GM10266 (cell line): Measurements from ENCODE around the gene MAST4.

ENCODE experiments used
- DNase-seq: peaks from one replicate; pipeline ENCODE4 v3.0.0; 2012; ENCODE audit errors: extremely low spot score
- TF ChIP-seq, protein P1 (sequence below): IDR thresholded peaks from 2 replicates; pipeline ENCODE4 v1.5.1; 2012; ENCODE audit warnings: mild to moderate bottlenecking, low read depth; ENCODE audit not compliant: control insufficient read depth, insufficient read depth; ENCODE audit errors: missing control alignments

MAST4 gene

DNA sequence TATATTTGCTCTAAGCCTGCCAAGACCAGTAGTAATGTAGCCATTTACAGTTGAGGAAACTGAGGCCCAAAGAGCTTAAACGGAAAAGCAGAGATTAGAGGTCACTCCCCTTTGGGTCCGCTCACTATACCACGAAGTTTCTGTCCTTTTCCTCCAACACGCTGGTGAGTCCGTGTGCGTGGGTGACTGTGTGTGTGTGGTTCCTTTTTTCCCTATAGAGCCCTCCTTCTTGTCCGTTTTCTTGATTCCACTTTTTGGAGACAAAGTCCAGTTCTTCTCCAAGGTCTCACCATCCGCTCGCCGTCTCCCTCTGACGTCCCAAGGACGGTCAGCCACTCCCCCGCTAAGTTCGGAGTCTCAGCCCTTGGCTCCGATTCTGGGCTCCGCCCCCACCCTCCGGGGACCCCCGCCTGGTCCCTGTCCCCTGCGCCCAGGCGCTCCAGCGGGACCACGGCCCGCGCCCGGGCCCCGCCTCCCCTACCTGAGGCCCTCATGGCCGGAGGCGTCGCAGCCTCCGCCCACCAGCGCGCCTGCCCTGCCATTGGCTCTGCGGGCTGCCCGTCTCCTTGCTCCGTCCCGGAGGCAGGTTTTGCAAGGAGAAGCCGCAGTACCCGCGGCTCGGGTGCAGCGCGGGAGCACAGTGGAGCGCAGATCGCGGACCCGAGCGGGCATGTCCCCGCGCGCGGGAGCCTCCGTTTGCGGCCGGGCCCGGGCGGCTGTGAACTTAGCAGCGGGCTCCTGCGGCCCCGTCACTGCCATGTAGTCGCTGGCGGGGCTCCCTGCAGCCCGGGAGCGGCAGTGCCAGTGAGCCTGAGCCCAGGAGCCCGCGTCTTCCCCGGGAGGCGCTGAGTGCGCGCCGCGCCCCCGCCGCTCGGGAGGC, at the start of gene MAST4:
Gene MAST4 (plus strand): TSS at position 638 of the 880 bp plus-strand sequence. CDS start 263 bp downstream, outside the sequence.
- DNase-seq, result peak; percentile 88
- TF ChIP-seq, protein P1, sequence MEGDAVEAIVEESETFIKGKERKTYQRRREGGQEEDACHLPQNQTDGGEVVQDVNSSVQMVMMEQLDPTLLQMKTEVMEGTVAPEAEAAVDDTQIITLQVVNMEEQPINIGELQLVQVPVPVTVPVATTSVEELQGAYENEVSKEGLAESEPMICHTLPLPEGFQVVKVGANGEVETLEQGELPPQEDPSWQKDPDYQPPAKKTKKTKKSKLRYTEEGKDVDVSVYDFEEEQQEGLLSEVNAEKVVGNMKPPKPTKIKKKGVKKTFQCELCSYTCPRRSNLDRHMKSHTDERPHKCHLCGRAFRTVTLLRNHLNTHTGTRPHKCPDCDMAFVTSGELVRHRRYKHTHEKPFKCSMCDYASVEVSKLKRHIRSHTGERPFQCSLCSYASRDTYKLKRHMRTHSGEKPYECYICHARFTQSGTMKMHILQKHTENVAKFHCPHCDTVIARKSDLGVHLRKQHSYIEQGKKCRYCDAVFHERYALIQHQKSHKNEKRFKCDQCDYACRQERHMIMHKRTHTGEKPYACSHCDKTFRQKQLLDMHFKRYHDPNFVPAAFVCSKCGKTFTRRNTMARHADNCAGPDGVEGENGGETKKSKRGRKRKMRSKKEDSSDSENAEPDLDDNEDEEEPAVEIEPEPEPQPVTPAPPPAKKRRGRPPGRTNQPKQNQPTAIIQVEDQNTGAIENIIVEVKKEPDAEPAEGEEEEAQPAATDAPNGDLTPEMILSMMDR, result no peak

DNA sequence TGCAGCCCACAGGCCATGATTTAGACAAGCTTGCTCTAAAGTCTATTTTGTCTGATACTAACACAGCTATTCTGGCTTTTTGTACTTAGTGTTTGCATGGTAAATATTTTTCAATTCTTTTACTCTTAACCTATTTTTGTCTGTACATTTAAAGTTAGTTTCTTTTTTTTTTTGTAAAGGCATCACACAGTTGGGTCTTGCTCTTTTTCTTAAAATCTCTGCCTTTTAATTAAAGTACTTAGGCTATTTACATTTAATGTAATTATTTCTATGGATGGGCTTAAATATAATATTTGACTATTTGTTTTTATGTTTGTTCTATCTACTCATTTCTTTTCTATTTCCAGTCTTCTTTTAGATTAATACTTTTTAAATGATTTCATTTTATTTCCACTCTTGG, 49.7 kb upstream of the MAST4 start:
- TF ChIP-seq, protein P1, result no peak
- DNase-seq, result no peak

DNA sequence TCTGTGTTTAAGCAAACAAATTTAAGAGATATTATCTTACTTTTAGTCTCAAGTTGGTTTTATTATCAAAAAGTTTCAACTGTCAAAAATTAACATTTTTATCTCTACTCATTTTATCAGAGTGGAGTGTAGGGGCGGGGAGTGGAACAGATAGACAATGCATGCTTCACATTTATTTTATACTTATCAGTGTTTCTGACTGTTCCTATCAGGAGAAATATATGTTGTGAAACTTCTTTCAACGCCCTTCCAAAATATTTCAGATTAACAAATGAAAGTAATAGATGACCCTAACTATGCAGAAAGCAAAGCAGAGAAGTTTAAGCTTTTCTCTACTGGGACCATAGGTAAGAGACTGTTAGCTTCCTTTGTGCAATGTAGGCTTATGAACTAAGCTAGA, 44.9 kb upstream of the MAST4 start:
- DNase-seq, result no peak
- TF ChIP-seq, protein P1, result no peak

DNA sequence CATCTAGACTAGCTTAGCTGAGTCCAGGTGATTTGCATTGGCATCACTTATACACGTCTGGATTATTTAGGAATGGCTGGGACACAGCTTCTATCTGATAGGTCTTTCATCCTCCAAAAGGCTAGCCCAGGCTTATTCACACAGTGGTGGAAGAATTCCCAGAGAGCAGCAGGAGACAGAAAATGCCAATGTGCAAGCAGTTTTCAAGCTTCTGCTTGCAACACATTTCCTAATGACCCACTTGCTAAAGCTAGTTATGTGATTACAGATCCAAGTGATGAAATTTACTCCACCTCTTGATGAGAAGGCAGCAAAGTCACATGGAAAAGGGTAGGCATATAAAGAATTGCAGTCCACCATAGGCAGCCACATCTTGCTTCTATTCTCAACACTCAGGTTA, 44.2 kb upstream of the MAST4 start:
- DNase-seq, result no peak

DNA sequence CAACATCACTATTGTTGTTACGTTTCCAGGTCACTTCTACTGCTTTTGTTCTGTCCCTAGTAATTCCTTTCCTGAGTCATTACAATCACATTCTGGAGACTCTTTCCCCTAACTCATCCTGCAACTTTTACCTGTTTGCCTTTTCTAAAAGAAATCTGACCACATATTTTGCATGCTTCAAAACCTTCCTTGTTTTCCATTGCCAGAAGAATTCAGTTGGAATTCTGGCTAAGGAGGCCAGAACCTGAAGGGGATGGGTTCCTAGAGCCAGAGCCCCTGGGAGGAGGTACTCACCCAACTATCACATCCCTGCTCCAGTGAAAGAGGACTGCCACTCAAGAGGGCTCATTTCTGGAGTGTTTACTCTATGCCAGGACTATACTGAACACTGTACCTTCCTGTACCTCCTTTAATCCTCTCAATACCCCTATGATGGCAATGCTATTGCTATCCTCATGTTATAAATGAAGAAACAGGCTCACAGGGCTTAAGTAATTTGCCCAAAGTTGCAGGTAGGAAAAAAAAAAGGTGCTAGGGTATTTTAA, 42.8 kb upstream of the MAST4 start:
- TF ChIP-seq, protein P1, result no peak
- no peak for DNase-seq

More for the DNA sequence above, 44.2 kb upstream of the MAST4 start:
- TF ChIP-seq, protein P1, result no peak

DNA sequence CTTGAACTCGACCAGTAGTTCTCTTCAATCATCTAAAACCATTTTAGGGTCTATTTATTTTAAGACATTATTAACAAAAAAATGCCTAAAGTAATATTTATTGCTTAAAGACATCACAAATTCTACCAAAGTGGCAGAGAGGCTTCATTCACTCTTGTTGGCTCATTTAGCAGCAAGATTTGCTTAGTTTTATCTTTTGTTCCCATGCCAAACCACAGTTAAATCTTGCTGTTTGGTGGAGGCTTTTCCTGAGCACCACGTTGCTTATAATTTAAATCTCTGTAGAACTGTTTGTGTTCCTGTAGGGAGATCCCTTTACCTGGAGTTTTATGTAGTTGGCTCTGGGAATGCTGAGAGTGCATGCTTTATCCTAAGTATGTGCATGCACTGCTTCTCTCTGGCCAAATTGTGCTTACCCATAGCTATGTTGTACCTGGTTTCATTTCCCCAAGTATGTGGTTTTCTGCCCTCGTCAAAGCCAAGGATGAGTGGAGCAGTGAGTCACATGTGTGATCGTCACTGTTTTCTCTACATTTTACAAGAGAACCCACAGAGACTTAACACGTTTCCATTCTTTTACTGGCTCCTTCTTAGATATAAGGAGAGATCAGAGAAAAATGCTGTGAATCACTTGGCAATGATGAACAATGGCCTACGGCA, 42.1 kb upstream of the MAST4 start:
- DNase-seq, result peak; percentile 29
- TF ChIP-seq, protein P1, result no peak
